Stimulated activated CD4-positive, alpha-beta T cell treated with anti-CD3 and anti-CD28 coated beads, Interleukin-2, amount 100 ng/mL, for 4 hours (primary cell): Measurements from ENCODE around the gene EVX2.
A peak's percentile ranks its signal among the peaks of the same experiment; 100 is the strongest.

ENCODE experiments used
- DNase-seq: peaks from one replicate; pipeline ENCODE4 v3.0.0-alpha.2; 2020; ENCODE audit warnings: low read depth

Gene EVX2

DNA sequence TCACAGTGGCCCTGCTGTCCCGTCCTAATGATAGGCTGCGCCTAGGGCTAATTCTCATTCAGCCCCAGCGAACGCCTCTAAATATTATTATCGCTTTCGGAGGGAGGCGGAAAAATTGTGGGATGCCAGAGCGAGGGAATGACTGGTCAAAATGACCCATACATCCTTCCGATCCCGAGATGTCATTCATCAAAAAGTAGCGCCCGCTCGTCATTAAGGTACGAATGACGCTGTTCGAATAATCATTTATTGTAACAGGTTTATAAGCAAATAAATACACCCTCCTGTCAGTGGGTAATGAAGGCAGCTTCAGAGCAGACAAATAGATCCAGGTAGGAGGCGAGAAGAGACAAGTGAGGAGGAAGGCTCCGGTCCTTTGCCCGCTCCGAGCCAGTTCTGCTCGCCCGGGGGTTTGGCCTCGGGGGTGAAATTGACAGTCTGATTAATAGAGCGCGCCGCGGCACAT is at the start of gene EVX2:
Gene EVX2 (minus strand): TSS at position 167 of the 466 bp plus-strand sequence. CDS start 186 bp downstream, outside the sequence.
- DNase-seq, result no peak

DNA sequence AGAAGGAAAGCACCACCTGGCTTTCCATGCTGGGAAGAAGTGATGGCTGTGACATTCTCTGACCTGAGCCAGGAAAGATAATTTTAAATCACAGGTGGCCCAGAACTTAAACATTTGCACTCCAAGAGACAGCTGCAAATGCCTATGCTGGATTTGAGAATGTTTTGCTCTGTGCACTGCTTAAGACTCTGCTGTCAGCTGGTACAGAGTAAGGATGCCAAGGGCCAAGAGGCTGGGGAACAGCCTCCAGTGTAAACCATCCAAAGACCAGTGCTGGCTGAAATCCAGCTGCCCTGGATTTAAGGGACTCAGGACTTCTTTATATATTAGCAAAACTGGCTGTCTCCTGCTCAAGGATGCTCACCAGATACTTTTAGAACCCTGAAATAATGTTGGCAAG is 49.6 kb upstream of the EVX2 start:
- no peak for DNase-seq

DNA sequence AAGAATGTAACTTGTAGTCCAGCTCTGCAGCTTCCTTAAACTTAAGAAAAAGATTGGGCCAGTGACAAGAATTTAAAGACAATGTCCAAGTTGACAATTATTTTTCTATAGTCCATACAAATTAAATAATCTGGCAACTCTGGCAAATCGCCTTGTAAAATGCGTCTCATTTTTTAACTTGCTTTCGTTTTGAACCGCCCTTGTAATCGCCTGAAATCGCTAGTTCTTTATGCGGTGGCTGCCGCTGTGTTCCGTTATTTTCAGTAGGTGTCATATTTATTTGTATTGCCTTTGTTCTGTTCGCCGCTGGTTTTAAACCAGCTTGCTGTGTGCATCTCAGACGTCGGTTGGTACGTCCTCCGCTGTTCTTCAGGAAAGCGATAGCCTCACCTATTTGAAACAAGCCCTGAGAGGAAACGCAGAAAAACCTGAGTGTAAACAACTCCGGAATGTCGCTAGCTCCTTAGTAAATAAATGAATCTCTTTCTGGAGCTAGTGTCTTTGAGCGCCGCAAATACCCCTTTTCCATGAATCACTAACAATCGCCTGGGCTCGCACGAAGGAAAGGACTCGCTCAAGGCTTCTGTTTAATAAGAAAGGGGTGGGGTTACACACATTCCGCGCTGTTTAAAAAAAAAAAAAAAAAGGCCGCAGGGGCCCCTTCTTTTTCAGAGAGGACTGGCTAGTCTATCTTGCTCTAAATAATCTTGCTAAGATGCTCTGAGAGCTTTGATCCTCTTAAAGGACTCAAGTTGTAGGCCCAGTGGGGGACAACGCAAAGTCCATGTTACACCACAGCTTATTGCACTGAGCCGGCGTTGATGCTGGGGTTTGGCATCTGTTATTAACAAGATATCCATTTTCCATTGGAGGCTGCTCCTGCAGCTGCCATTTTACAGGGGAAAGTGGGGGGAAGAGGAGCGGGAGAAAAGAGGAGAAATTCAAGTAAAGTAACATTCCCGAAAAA is 48.7 kb upstream of the EVX2 start:
- DNase-seq, result no peak

DNA sequence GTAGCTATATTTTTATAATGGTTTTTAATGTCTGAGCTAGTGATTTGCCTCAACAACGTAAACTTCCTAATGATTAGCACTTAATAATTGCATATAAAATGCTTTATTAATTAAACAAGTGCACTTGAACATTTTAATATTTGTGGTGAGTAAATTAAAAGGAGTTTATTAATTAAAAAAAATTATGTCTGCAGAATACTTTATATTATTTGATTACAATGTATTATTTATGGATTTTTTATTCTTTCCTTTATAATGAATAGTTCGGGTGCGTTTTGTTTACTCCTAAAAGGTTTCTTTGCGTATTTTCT is 48.0 kb upstream of the EVX2 start:
- DNase-seq, result no peak

DNA sequence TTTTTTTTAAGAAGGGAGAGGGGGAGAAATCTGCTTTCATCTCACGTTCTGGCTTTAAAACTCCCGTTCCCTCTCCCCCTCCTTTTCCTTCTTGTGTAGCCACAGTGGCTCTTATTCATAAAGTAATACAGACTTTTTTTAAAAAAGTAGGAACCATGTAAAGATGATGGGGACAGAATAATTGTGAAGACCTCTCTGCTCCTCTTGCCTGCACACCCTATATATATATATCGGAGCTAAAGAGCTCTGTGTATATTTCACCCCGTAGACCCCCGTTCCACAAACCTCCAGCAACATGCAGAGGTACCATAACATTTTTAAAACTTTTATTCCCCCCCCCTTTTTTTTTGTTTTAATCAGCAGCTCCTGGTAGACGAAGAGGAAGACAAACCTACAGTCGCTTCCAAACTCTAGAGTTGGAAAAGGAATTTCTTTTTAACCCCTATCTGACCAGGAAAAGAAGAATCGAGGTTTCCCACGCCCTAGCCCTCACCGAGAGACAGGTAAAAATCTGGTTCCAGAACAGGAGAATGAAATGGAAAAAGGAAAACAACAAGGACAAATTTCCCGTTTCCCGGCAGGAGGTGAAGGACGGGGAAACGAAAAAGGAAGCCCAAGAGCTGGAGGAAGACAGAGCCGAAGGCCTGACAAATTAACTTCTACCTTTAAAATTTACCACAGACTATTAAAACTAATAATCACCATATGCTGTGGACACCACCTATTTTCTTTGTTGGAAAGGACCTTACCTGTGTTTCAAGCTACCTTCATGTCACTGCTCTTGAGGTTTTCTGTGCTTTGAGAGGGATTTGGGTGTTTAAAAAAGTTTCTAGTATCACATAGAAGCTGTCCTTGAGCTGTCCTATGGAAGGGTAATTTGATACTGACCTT is 47.4 kb upstream of the EVX2 start:
- no peak for DNase-seq

DNA sequence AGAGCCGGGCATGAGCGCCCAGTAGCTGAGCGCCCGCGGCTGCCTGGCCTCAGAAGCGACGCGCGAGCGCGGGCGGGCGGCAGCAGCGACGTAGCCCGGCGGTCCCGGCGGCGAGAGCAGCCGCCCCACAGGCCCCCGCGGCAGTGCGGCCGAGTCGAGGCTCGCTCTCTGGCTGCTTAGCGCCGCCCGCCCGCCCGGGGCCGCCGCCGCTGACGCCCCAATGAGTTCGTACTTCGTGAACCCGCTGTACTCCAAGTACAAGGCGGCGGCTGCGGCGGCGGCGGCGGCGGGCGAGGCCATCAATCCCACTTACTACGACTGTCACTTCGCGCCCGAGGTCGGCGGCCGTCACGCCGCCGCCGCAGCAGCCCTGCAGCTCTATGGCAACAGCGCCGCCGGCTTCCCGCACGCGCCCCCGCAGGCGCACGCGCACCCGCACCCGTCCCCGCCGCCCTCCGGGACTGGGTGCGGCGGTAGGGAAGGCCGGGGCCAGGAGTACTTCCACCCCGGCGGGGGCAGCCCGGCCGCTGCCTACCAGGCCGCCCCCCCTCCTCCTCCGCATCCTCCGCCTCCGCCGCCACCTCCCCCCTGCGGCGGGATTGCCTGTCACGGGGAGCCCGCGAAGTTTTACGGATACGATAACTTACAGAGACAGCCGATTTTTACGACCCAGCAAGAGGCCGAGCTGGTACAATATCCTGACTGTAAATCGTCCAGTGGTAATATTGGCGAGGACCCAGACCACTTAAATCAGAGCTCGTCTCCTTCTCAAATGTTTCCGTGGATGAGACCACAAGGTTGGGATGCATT is 46.6 kb upstream of the EVX2 start:
- DNase-seq, result no peak

DNA sequence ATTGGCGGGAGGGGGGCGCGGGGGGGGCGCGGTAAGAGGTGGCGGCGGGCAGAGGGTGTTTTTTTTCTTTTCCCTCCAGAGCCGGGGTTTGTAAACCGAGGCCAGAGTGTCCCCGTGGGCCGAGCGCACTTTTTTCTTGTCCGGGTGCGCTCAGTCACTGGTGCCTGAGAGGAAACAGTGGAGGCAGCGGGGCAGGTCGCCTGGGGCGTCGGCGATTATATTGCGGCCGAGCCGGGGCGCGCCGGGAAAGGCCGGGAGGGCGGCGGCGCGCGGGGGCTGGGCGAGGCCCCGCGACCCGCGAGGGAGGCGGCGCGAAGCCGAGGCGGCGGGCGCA is 46.0 kb upstream of the EVX2 start:
- DNase-seq, result no peak

DNA sequence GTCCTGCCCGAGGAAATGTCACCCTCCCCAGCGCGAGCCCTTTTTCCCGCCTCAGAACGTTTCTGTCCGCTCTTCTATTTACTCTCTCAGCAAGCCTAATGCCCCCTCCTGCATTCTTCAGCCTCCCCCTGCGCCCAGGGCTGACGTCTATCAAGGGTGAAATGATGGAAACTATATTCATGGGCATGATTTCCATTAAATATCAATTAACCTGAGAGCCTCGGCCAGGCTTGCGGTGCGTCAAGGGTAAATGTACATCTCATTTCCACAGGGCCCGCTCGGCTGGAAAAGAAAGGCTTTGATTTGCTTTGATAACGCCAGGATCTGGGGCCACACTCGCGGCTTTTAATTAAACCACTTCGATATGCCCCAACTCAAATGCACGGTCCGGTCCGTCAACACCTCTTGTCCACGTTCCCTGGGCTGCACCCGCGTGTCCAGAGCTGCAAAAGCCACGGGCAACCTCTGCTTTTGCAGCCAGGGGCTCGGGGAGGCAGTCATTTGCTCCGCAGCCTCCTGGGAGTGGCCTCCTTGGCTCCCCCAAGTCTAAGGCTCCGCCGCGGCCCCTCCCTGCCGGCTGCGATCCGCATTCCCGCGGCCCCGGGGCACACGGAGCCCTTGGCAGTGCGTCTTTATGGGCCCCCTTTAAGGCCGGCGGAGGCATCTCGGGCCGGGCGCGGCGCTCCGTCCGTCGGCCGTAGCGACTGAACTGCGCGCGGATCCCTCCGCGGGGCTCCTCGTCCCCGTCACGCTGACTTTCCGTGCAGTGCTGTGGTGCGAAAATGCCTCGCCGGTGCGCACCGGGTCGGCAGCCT is 45.4 kb upstream of the EVX2 start, which contains the start of gene HOXD8:
Gene HOXD8 (plus strand): TSS at position 724 of the 815 bp plus-strand sequence. CDS start 662 bp downstream, outside the sequence.
- DNase-seq, result no peak

DNA sequence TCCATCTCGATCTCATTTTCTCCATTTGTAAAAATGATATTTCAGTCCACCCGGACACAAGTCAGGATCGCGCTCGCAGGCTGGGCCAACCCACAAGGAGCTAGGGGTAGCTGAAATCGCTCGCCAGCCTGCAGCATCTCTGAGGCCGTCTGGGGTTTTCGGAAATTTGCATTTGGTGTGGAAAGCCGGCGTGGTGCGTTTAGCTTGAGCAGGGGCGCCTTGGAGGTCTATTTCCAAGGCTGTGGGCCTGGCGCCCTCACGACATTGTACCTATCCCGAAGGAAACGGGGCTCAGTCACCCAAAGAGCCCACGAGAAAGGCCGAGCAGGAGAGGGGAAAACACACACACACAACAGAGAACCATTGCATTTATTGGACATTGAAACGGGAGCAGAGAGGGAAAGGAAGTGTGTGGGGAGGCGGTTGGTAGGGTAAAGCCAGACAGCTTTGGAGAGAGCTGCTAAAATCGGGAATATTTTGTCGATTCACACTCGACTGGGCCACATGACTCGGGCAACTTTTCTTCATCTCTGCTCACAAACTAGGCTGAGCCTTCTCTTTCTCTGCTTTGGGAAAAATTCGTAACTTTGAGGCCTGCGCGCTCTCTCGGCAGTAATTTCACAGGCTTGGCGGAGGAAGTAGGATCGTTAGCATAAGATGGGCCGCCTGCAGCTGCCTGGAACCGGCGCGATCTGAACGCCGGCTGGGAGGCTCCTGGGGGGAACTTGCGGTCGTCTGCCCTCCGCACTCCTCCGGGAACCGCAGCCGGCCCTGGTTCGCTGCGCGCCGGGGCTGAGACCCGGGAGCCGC is 44.6 kb upstream of the EVX2 start:
- no peak for DNase-seq

DNA sequence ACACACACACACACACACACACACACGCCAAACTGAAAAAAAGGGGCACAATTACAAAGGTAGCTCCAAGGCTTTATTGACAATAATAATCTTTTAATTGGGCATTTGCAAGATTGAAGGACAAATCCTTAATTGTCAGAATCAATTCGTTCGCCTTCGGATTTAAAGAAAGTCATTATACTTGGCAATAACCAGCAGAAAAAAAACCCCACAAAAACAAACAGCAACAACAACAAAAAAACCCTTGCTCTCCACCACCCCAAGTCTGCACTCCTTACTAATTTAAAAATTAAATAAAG is 44.0 kb upstream of the EVX2 start:
- DNase-seq, result no peak

DNA sequence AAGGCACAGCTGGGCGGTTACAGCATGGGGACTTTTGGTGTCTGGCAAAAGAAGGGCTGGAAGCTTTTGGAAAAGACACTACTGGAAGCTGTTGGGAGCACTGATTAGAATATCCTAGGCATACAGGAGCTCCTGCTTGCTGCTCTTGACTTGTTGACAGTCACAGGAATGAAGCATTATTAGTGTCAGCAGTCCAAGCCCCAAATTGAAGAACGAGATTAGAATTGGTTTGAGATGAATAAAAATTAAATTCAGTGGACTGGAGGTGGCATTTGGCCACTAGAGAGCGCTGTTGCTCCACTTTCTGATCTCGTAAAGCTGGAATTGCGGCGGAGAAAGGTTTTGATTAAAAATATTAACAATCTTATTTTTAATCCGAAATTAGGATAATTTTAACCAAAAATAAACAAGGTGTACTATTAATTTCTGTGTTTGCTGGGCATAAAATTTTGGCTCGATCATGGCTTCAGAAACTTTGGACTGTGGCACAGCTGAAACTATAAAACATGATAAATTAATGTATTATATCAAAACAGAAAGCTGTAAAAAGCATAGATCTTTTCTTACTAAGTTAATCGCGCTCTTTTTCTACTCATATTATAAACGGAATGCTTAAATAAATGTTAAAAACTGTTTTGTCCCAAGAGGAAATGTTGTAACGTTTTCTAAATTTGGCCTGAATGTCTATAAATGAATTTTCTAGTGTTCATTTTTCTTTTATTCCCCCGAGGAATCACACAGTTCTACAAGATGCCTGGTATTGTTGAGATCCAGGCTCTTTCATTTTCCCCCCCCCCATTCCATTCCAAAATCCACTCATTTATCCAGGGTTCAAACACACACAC is 43.4 kb upstream of the EVX2 start:
- peak; percentile 49 for DNase-seq

DNA sequence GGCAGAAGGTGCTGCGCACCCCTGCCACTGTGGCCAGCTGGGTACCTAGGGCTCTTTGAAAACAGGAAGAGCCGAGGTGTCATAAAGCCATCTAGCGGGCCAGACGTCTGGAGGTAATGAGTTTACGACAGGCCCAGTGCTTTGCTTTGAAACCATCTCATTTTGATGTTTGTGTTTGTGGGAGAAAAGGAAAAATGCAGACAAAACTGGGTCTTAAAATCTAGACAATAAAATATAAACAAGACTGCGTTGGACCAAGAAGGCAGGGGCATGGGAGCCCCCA is 42.0 kb upstream of the EVX2 start:
- no peak for DNase-seq

DNA sequence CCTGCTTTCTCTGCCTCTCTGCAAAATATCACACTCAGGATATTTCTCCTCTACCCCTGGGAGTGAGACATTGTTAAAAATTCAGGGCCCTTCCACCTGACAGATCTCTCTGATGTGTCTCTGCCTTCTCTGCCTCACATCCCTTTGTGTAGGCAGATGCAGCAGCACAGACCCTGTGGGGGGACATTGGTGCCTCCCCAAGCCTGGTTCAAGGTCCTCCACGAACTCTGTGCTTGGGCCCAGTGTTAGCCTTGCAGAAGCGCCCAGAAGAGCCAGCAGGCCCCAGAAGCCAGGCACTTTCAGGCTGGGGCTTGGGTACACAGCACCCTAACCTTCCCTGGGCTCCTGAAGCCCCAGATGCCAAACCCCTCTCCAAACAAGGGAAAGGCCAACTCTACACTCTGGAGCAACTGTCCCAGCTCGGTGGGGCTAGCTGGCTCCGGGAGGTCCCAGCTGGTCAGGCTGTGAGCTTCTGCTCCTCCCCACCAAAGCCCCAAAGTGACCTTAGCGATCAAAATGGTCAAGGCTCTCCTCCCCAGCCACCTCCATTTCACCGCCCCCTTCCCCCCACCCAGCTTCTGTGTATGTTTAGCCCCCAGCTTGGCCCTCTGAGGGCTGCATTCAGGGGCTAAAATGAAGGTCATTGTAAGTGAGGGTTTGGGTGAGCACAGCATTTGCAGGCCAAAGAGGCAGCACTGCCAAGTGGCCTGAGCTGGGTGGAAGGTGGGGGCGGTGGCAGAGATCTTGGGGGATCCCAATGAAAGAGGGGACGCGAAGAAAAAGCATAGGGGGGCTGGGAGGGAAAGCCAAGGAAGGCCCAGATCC is 41.4 kb upstream of the EVX2 start:
- no peak for DNase-seq

DNA sequence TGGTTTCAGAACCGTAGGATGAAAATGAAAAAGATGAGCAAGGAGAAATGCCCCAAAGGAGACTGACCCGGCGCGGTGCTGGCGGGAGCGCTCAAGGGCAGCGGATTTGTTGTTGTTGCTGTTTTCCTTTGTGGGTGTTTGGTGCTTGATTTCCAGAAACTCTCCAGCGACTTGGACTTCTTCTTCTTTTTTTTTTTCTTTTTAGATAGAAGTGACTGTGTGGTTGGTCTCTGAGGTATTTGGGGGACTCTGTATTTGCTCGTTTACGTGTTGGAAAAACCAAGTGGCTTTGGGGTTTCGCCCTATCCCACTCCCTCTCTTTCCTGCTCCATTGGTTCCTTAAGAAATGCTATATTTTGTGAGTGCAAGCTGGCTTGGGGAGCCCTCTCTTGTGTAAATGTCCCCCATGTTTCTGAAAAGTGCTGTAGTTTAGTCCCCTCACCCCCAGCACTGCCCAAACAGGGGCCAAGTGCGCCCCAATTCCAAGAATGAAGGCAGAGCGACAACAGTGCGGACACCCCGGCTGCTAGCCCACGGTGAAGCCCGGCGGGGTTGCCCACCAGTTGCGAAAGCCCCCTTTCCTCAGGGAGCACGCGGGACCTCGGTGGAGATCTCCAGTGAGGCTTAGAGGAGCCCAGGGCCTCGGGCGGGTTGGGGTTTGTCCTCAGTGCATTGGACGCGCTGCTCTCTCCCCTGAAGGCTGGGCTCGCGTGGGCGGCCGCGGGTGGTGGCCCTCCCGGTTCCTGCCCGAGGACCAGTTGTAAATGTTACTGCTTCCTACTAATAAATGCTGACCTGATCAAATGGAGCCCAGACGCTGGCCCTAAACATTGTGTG is 40.6 kb upstream of the EVX2 start:
- DNase-seq, result no peak

DNA sequence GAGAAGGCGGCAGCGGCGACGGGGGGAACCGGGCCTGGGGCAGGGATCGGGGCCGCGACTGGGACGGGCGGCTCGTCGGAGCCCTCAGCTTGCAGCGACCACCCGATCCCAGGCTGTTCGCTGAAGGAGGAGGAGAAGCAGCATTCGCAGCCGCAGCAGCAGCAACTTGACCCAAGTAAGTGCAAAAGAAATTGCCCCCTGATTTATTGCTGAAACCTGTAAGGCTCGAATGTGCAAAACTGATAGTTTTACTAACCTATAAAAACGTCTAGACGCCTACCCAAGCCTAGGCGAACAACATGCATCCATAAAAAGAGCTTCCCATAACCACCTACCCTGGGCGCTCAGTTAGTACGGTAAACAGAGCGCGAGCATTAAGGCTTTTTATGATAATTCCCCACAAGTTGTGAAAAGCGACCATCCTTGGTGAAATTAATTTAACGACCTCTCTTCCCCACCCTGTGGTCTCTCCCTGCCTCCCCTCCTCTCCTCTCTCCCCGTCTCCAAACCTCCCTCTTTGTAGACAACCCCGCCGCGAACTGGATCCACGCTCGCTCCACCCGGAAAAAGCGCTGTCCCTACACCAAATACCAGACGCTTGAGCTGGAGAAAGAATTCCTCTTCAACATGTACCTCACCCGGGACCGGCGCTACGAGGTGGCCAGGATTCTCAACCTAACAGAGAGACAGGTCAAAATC is 39.8 kb upstream of the EVX2 start:
- no peak for DNase-seq

DNA sequence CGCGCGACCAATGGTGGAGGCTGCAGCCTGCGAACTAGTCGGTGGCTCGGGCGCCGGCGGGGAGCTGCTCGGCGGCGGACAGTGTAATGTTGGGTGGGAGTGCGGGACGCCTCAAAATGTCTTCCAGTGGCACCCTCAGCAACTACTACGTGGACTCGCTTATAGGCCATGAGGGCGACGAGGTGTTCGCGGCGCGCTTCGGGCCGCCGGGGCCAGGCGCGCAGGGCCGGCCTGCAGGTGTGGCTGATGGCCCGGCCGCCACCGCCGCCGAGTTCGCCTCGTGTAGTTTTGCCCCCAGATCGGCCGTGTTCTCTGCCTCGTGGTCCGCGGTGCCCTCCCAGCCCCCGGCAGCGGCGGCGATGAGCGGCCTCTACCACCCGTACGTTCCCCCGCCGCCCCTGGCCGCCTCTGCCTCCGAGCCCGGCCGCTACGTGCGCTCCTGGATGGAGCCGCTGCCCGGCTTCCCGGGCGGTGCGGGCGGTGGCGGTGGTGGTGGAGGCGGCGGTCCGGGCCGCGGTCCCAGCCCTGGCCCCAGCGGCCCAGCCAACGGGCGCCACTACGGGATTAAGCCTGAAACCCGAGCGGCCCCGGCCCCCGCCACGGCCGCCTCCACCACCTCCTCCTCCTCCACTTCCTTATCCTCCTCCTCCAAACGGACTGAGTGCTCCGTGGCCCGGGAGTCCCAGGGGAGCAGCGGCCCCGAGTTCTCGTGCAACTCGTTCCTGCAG is 39.1 kb upstream of the EVX2 start, which contains the start of gene HOXD9:
Gene HOXD9 (plus strand): TSS at position 37 of the 728 bp plus-strand sequence. CDS start 50 bp downstream, at position 87.
- DNase-seq, result no peak
